ENCODE data around the gene STAB1. TPM values are rescaled to one million over a fixed set of nuclear protein-coding genes. Genes with fewer than 3 reads are reported as not detected.

Gene STAB1
- polyA plus RNA-seq, 2 of the 4 experiments (the other 2 are of a cell fraction): not detected

DNA sequence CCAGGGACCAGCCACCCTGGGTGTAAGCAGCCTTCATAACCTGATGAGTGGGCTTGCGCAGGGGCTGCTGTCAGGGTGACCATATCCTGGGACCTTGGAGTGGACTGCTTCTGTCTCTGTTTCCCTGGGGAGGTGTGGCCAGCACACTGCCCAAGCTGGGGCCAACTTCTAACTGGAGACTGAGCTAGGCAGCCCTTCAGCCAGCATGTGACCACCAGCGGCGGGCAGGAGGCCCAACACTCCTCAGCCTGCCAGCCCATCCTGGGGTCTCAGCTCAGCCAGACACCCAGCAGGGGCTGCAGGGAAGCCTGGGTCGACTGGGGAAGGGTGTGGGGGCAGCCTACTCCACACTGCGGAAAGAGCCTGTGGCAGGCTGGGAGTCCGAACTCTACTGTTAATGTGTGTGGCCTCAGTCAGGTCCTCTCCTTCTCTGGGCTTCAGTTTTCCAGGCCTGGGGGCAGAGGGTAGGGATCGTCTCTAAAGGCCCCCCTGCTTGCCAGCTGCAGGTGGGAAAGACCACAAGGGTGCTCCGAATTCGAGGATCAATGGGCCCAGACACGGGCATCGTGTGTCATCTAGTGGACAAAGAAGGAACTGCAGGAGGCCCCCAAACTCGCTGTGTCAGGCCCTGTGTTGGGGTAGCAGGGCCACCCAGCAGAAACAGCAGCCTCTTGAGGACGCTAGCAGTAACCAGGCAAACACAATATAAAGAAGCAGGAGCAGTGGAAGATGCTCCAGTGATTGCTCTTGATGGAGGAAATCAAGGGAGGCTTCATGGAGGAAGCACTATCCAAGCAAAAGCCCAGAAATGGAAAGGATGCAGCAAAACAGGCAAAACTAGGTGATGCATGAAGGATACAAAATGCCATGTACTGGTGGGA lies 48.3 kb upstream of the STAB1 start:
- POLR2A ChIA-PET: no interaction called here
- TF ChIP-seq SMC3 (IDR thresholded peaks at IDR 0.05) (peak; percentile 69), EHMT2 (IDR thresholded peaks at IDR 0.05; ENCODE audit: low read depth) (no peak), ZFP36 (IDR thresholded peaks at IDR 0.05; ENCODE audit: borderline replicate concordance, partially characterized antibody) (peak; percentile 84), RAD21 (conservative IDR thresholded peaks at IDR 0.05 in 1 of 2, IDR thresholded peaks at IDR 0.05 in 1 of 2) (peak; percentile 86 to 90), CTCF (IDR thresholded peaks at IDR 0.05) (peak; percentile 77), NPAS2 (CRISPR knock-in tag; IDR thresholded peaks at IDR 0.05; ENCODE audit: borderline replicate concordance) (no peak), MAFK (IDR thresholded peaks at IDR 0.05; ENCODE audit: partially characterized antibody) (peak; percentile 45), TP53 (CRISPR knock-in tag; IDR thresholded peaks at IDR 0.05) (no peak)
- H3K4me3 ChIP-seq: no peak overlapping the region
- no peaks in the 10 kb centered on the region for H3K9me3 ChIP-seq
- ATAC-seq: peak; percentile 40 to 73; a peak in 5 of 6 replicates
- CTCF ChIA-PET: interaction anchor here (0.7 to 14.4 kb wide), 28 partner anchors 10 to 446 kb away, joined by 3 to 351 read pairs (median 3); partner anchors contain the start of genes NISCH and TWF2
- DNase-seq (ENCODE audit: low read depth in 1 of 2, low spot score in 1 of 2): peak in 1 of 2 experiments; percentile 63
- 0% methylated on average over 7 of the region's 13 CpGs for WGBS (ENCODE audit: missing lambda C conversion rate)
- H3K27ac ChIP-seq: no peak overlapping the region
- H3K4me1 ChIP-seq: peaks cover 14% of the 10 kb centered on the region
- FAIRE-seq: no peak
- H3K4me2 ChIP-seq: no peak overlapping the region

GRCh38 chr3:52447512-52448355 lies 47.4 kb upstream of the STAB1 start:
- ATAC-seq (no peak), FAIRE-seq (no peak), DNase-seq (ENCODE audit: low read depth in 1 of 2, low spot score in 1 of 2) (no peak)
- POLR2A ChIA-PET: no interaction called here
- Histone ChIP-seq H3K4me3 (no peak overlapping the region), H3K4me1 (peaks cover 14% of the 10 kb centered on the region), H3K4me2 (no peak overlapping the region), H3K9me3 (no peaks in the 10 kb centered on the region), H3K27ac (0 out of 6 replicates have a peak overlapping the region, but pooled peaks of 1 of the 2 experiments have one; percentile 22)
- WGBS (ENCODE audit: missing lambda C conversion rate): 85% methylated on average over 9 of the region's 12 CpGs
- TF ChIP-seq CHD2 (IDR thresholded peaks at IDR 0.05; ENCODE audit: low read length, partially characterized antibody) (no peak), CTCF (IDR thresholded peaks at IDR 0.05) (no peak), ZFP36 (IDR thresholded peaks at IDR 0.05; ENCODE audit: borderline replicate concordance, partially characterized antibody) (no peak), NFE2L2 (conservative IDR thresholded peaks at IDR 0.05; ENCODE audit: low read length) (no peak), CEBPB (IDR thresholded peaks at IDR 0.05) (no peak), POLR2AphosphoS2 (conservative IDR thresholded peaks at IDR 0.05; ENCODE audit: low read length) (no peak), NR3C1 (IDR thresholded peaks at IDR 0.05) (no peak), RNF2 (IDR thresholded peaks at IDR 0.05; ENCODE audit: borderline replicate concordance, low read depth) (no peak), TFCP2L1 (CRISPR knock-in tag; IDR thresholded peaks at IDR 0.05) (no peak), NPAS2 (CRISPR knock-in tag; IDR thresholded peaks at IDR 0.05; ENCODE audit: borderline replicate concordance) (no peak), MAFK (IDR thresholded peaks at IDR 0.05; ENCODE audit: partially characterized antibody) (no peak), EHF (CRISPR knock-in tag; IDR thresholded peaks at IDR 0.05) (no peak), USF2 (IDR thresholded peaks at IDR 0.05) (no peak), KDM1A (IDR thresholded peaks at IDR 0.05; ENCODE audit: low read depth) (no peak), MYC (IDR thresholded peaks at IDR 0.05; ENCODE audit: borderline replicate concordance, low read length) (no peak), ZSCAN20 (CRISPR knock-in tag; IDR thresholded peaks at IDR 0.05) (no peak), FOXS1 (CRISPR knock-in tag; IDR thresholded peaks at IDR 0.05) (no peak), JUN (IDR thresholded peaks at IDR 0.05) (no peak)
- TF ChIP-seq, protein P1, sequence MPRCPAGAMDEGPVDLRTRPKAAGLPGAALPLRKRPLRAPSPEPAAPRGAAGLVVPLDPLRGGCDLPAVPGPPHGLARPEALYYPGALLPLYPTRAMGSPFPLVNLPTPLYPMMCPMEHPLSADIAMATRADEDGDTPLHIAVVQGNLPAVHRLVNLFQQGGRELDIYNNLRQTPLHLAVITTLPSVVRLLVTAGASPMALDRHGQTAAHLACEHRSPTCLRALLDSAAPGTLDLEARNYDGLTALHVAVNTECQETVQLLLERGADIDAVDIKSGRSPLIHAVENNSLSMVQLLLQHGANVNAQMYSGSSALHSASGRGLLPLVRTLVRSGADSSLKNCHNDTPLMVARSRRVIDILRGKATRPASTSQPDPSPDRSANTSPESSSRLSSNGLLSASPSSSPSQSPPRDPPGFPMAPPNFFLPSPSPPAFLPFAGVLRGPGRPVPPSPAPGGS (IDR thresholded peaks at IDR 0.05): no peak
- CTCF ChIA-PET: interaction anchor here (0.6 to 14.4 kb wide), 18 partner anchors 9 to 476 kb away, joined by 3 to 351 read pairs (median 4); partner anchors contain the start of gene NISCH
